ENCODE measurements around the gene IGFBP5.

IGFBP5 gene

DNA sequence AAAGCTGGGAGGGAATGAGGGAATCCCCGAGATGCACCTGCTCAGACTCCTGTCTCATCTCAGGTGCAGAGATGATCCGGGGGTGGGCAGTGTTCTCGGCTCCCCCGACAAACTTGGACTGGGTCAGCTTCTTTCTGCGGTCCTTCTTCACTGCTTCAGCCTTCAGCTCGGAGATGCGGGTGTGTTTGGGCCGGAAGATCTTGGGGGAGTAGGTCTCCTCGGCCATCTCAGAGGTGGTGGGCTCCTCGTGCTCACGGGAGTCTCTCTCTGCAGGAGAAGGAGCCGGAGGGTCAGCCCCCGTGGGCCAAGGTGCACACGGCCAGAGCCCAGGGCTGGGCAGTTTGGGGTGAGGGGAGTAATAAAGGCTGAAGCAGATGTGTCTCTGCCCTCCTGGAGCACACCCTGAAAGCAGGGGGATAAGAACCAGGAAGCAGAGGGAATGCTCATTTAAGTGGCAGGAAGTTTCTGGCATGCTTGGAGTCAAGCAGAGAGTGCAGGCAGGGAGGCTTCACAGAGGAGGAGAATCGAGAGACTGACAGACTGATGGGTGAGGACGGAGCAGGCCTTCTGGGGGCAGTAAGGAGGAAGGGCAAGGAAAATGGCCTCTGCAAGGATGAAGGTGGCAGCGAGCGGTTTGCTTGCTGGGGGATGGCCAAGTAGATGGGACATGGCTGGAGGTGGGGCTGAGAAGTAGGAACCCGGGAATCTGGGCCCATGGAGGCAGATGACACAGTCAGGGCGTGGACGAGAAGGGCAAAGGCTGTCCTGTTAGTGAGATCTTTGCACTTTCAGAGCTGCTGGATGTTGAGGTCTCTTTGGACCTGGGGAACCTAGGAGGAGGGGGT lies 16.3 kb downstream of the IGFBP5 start:
- H3K4me3 ChIP-seq (ENCODE audit: insufficient read depth, low read length, poor library complexity, severe bottlenecking) = no peak overlapping the region
- H2AFZ ChIP-seq (ENCODE audit: low read depth, low read length, severe bottlenecking) = no peak overlapping the region
- no peaks in the 10 kb centered on the region for H4K20me1 ChIP-seq (ENCODE audit: low read depth, low read length)
- H3F3A ChIP-seq (ENCODE audit: insufficient read depth) = no peaks in the 10 kb centered on the region
- no peak for TF ChIP-seq EZH2phosphoT487 (conservative IDR thresholded peaks at IDR 0.05; ENCODE audit: low read length)
- TF ChIP-seq, protein P1, sequence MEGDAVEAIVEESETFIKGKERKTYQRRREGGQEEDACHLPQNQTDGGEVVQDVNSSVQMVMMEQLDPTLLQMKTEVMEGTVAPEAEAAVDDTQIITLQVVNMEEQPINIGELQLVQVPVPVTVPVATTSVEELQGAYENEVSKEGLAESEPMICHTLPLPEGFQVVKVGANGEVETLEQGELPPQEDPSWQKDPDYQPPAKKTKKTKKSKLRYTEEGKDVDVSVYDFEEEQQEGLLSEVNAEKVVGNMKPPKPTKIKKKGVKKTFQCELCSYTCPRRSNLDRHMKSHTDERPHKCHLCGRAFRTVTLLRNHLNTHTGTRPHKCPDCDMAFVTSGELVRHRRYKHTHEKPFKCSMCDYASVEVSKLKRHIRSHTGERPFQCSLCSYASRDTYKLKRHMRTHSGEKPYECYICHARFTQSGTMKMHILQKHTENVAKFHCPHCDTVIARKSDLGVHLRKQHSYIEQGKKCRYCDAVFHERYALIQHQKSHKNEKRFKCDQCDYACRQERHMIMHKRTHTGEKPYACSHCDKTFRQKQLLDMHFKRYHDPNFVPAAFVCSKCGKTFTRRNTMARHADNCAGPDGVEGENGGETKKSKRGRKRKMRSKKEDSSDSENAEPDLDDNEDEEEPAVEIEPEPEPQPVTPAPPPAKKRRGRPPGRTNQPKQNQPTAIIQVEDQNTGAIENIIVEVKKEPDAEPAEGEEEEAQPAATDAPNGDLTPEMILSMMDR (IDR thresholded peaks at IDR 0.05; ENCODE audit: insufficient read depth, low read length, poor library complexity, severe bottlenecking) = no peak
- H3K9ac ChIP-seq (ENCODE audit: low read length) = no peak overlapping the region
- no peaks in the 10 kb centered on the region for H3K79me2 ChIP-seq (ENCODE audit: insufficient read depth, low read length)
- H3K36me3 ChIP-seq (ENCODE audit: low read length) = no peaks in the 10 kb centered on the region
- H3K27ac ChIP-seq (ENCODE audit: low read depth, low read length) = no peak overlapping the region
- no peak overlapping the region for H3K4me2 ChIP-seq (ENCODE audit: low read depth, low read length, poor library complexity, severe bottlenecking)
- H3K9me2 ChIP-seq (replicated peaks; ENCODE audit: insufficient read depth, low read length) = no peaks in the 10 kb centered on the region
- H3K9me3 ChIP-seq (ENCODE audit: insufficient read depth, low read length) = no peaks in the 10 kb centered on the region
- H3K27me3 ChIP-seq (ENCODE audit: low read length) = no peaks in the 10 kb centered on the region

DNA sequence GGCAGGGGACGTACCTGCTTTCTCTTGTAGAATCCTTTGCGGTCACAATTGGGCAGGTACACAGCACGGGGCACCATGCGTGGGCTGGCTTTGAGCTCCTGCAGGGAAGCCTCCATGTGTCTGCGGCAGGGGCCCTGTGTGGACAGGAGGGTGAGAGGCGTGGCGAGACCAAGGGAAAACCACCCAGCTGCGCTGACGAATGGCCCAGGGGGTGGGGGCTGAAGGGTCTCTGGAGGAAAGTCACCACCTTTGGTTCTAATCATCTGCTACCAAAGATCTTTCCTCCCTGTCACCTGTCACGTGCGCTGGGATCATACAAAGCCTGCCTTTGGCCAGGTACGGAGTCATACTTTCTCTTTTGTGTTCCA lies 17.3 kb downstream of the IGFBP5 start:
- no peaks in the 10 kb centered on the region for H4K20me1 ChIP-seq (ENCODE audit: low read depth, low read length)
- H3K79me2 ChIP-seq (ENCODE audit: insufficient read depth, low read length) = no peaks in the 10 kb centered on the region
- no peaks in the 10 kb centered on the region for H3K27me3 ChIP-seq (ENCODE audit: low read length)
- no peaks in the 10 kb centered on the region for H3F3A ChIP-seq (ENCODE audit: insufficient read depth)
- TF ChIP-seq EZH2phosphoT487 (conservative IDR thresholded peaks at IDR 0.05; ENCODE audit: low read length) = no peak
- TF ChIP-seq, protein P1 (IDR thresholded peaks at IDR 0.05; ENCODE audit: insufficient read depth, low read length, poor library complexity, severe bottlenecking) = no peak
- H3K36me3 ChIP-seq (ENCODE audit: low read length) = no peaks in the 10 kb centered on the region
- H2AFZ ChIP-seq (ENCODE audit: low read depth, low read length, severe bottlenecking) = no peak overlapping the region
- no peaks in the 10 kb centered on the region for H3K9me3 ChIP-seq (ENCODE audit: insufficient read depth, low read length)
- H3K4me2 ChIP-seq (ENCODE audit: low read depth, low read length, poor library complexity, severe bottlenecking) = no peak overlapping the region
- H3K4me3 ChIP-seq (ENCODE audit: insufficient read depth, low read length, poor library complexity, severe bottlenecking) = no peak overlapping the region
- no peak overlapping the region for H3K27ac ChIP-seq (ENCODE audit: low read depth, low read length)
- H3K9me2 ChIP-seq (replicated peaks; ENCODE audit: insufficient read depth, low read length) = no peaks in the 10 kb centered on the region
- no peak overlapping the region for H3K9ac ChIP-seq (ENCODE audit: low read length)

DNA sequence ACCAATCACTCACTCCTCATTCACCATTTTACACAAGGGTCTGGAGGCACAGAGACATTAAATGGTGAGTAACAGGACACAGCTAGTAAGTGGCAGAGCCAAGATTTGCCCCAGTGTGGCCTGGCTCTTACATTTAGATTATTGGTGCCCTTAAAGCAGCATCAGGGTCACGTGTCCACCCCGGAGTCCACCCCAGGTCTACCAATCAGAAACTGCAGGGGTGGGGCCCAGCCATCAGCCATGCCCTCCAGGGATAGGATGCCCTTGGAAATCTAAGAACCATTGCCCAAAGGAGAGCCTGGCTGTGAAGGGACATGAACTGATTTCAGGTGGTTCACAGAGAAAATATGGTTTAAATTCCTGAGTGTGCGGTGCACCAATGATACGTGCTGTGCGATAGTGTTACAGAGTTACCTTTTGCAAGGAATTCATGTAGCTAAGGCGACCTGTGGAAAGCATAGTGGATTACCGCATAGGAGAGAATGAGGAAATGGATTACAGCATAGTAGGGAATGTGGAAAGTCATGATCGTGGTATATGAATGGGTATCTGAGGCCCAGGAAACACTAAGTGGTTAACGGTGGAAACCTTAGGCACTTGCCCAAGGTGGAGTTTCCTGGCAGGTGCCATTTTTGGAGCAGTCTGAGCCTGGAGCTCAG lies 17.8 kb downstream of the IGFBP5 start:
- Histone ChIP-seq H3K27ac (ENCODE audit: low read depth, low read length) (no peak overlapping the region), H3K9ac (ENCODE audit: low read length) (no peak overlapping the region), H3K27me3 (ENCODE audit: low read length) (no peaks in the 10 kb centered on the region), H3K4me3 (ENCODE audit: insufficient read depth, low read length, poor library complexity, severe bottlenecking) (no peak overlapping the region), H4K20me1 (ENCODE audit: low read depth, low read length) (no peaks in the 10 kb centered on the region), H3K79me2 (ENCODE audit: insufficient read depth, low read length) (no peaks in the 10 kb centered on the region), H2AFZ (ENCODE audit: low read depth, low read length, severe bottlenecking) (no peak overlapping the region), H3F3A (ENCODE audit: insufficient read depth) (no peaks in the 10 kb centered on the region), H3K36me3 (ENCODE audit: low read length) (no peaks in the 10 kb centered on the region), H3K9me3 (ENCODE audit: insufficient read depth, low read length) (no peaks in the 10 kb centered on the region), H3K9me2 (replicated peaks; ENCODE audit: insufficient read depth, low read length) (no peaks in the 10 kb centered on the region), H3K4me2 (ENCODE audit: low read depth, low read length, poor library complexity, severe bottlenecking) (no peak overlapping the region)
- no peak for TF ChIP-seq EZH2phosphoT487 (conservative IDR thresholded peaks at IDR 0.05; ENCODE audit: low read length)
- TF ChIP-seq, protein P1 (IDR thresholded peaks at IDR 0.05; ENCODE audit: insufficient read depth, low read length, poor library complexity, severe bottlenecking) = no peak
